Activated T-cell treated with anti-CD3 and anti-CD28 coated beads for 4 hours (primary cell): Measurements from ENCODE around the gene TCTN2.

ENCODE experiments used
- DNase-seq: peaks from one replicate; pipeline ENCODE4 v3.0.0-alpha.2; 2020

Gene TCTN2

DNA sequence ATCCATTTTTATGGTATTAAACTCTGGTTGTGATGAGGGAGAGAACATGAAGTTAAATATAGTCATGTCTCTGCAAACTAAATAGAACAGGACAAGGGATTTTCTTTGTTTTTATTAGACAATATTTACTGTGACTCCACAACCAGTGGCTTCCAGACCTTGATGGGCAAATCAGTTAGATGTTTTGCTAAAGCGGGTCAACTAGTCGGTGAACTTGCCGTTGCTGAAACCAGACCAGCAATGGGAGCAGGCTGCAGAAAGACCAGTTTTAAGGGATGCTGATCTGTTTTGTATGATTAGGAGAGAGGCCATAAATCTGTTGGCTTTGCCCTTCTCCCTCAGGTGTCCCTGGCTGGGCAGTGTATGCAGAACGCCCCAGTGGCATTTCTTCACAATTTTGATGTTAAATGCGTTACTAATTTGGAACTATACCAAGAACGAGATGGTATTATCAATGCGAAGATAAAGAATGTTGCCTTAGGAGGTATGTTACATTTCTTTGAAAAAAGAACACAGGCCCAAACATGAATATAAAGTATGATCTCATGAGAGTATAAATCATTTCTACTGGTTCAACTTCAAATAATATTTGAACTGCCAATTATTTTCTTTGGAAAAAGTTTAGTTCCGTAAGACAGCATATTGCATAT is 19.4 kb downstream of the TCTN2 start:
- DNase-seq = no peak

DNA sequence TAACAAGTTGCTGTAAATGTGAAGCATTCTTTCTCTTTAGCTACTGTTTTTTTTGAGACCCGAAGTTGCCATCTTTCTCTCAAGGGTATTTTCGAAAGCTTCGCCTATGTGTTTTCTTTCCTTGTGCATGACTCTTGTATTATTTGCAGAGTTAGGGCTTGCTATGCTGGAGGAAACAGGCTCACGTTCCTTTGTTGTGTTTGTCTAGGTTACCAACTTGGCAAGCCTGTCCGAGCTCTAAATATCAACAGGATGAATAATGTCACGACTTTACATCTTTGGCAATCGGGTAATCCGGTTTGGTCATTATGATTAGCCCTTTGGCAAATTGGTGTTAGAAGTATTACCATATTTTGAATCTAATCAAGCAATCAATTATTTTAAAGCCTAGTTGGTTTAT is 25.3 kb downstream of the TCTN2 start:
- DNase-seq = no peak

DNA sequence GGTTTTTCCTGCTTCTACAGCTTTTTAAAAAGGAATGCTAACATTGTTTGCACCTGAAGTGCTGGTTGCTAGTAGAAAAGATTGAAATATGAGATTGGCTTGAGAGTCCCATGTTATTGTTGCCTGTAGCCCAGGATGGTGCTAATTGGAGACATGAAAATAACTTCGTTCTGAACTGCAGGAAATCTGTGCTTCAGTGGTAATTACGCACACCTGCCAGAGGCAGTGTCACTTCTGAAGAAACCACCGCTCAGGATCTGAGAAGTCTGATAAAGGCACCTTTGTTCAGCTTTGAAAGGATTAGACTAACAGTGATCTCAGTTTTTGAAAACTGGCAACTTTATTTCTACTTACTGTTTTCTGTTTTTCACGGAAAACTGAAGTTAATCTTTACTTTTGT is 25.7 kb downstream of the TCTN2 start:
- DNase-seq = no peak

DNA sequence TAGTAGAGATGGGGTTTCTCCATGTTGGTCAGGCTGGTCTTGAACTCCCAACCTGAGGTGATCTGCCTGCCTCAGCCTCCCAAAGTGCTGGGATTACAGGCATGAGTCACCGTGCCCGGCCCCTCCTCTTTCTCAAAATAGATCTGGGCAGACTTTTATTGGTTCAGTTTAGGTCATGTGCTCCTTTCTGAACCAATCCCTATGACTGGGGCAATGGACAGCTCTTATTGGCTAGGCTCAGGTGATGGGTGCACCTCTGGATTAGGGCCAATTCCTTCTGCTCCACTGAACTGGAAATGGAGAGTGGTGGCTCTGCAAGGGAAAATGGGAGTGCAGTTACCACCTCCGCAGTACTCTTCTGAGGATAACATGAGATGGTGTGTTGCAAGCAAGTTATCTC is 35.0 kb downstream of the TCTN2 start:
- no peak for DNase-seq

DNA sequence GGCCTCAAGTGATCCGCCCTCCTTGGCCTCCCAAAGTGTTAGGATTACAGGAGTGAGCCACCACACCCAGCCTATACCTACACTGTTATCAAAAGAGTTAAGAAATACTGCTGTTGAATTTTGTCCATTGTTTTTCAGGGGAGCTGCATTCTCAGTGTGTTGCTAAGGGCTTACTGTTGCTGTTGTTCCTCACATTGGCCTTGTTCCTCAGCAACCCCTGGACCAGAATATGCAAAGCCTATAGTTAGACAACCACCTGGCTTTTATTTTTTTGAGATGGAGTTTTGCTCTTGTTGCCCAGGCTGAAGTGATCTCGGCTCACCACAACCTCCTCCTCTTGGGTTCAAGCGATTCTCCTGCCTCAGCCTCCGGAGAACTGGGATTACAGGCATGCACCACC is 36.6 kb downstream of the TCTN2 start:
- no peak for DNase-seq

DNA sequence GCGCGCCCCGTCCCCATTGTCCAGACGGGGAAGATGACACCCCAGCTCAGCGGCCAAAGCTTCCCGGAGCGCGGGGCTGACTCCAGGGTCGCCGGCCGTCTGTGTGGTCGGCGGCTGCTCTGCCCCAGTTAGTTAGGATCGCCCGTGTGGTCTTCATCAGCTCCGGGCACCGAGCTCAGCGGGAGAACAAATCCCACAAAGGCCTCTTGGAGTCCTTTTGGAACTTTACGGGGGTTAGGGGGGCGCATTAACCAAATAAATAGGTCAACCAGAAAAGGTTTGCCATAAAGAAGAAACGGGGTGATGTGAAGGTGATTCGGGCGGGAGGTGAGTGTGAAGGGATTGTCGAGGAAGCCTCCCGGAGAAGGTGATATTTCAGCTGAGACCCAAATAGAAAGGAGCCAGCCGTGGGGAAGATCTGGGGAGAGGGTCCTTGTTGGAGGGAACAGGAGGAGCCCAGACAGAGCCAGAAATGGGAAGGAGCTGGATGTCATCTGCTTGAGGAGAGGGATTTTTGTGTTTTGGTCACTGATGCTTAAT is 41.9 kb downstream of the TCTN2 start:
- DNase-seq = no peak

DNA sequence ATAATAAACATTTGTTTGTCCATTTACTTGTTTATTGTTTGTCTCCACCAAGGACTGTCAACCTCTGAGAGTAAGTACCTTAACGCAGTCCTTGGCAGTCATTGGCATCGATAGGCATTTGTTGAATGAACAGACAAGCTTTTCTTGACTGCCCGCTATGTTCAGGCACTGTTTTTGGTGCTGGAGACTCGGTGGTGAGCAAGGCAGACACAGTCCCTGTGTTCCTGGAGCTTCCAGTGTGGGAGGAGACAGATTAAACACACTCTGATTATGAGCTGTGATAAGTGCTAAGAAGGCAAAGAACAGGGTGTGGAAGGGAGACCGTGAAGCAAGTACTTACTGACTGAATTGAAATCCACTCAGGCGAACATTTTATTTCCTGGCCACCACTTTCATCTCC is 42.5 kb downstream of the TCTN2 start:
- peak; percentile 11 for DNase-seq

DNA sequence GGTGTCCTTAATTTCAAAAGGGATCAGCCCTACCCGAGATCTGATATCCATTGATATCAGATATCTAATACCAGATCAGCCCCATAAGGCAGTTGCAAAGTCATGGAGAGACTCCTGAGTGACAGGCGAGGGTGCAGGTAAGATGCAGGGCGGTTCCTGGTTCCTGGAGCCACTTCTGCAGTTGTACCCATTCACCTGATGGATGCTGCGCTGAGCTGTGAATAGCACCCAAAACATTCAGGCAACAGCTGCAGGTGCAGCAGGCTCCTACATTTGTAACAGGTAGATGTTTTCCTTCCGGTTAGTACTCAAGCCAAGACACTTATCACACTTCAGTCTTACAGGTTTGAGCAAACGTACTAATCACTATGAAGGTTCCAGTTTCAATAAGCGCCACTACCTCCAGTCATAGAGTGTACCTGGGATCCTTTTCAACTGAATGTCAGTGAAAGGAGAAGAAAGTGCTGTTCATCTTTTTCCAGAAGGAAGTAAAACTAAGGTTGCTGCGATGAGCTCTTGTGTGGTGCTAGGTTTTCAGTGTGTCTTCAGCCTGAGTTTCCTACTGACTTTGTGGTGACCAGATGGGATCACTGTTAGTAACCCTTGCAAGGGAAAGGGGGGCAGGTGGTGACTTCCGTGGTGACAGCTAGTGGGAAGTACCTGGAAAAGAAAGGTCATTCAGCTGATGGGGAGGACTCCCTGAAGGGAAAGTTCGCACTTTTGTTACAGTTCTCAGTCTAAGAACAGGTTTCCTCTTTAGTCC is 43.1 kb downstream of the TCTN2 start:
- no peak for DNase-seq

DNA sequence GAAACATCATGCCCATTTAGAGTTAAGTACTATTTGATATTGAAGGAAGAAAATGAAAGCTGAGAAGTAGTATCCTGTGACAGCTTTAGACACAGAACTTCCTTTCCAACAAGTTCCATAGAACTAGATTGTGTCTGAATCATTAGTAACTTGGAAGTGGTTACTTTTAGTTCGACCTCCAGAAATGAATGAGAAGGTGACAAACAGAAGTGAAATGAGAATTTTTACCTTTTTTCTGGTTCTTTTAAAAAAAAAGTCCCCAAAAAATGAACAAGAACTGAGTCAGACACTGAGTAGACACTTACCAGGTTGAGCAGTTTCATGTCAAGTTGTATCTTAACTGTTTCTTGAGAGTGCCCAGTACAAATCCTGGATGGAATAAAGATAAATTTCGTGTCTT is 44.3 kb downstream of the TCTN2 start:
- DNase-seq = no peak

DNA sequence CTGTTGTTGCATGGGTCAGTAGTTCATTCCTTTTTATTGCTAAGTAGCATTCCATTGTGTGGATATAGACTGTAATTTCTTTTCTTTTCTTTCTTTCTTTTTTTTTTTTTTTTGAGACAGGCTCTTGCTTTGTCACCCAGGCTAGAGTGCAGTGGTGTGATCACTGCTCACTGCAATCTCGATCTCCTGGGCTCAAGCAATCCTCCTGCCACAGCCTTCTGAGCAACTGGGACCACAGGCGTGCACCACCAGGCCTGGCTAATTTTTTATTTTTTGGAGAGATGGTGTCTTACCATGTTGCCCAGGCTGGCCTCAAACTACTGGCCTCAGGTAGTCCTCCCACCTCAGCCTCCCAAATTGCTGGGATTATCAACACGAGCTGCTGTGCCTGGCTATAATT is 46.4 kb downstream of the TCTN2 start:
- DNase-seq = no peak

DNA sequence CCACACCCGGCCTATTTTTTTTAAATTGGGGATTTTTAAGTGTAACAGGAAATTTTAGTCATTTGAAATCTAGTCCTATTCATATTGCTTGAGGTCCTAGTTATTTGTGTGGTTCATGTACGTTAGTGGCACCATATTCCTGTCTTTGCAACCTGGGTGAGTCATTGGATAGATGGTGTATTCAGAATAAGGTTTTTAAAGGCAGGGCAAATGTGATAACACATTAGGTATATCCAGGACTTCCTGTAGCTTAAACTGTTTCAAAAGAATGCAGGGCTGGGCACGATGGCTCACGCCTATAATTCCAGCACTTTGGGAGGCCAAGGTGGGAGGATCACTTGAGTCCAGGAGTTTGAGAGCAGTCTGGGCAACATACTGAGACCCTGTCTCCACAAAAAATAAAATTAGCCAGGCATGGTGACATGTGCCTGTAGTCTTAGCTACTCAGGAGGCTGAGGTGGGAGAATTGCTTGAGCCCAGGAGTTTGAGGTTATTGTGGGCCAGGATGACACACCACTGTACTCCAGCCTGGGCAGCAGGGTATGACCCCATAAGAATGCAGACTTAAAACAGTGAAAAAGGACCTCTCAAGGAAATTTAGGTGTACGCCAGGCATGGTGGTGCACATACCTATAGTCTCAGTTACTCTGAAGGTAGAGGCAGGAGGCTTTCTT is 49.4 kb downstream of the TCTN2 start:
- DNase-seq = no peak

DNA sequence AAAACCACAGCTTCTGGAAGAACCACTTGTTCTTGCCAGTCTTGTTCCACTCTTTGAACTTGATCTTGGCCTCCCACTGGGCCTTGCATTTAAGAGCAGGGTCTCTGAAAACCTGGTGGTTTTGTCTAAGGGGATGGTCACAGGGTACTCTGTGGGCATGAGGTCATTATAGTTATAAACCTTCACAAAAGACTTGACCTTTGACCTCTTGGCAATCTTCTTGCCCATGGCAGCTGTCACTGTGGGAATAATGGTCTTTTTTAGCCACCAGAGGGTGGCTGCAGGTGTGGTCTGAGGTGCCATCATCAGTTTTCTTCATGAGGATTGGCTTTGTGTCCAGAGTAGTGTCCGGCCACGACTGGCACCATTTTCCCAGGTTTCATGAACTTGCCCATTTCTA is 50.3 kb downstream of the TCTN2 start:
- DNase-seq = no peak

DNA sequence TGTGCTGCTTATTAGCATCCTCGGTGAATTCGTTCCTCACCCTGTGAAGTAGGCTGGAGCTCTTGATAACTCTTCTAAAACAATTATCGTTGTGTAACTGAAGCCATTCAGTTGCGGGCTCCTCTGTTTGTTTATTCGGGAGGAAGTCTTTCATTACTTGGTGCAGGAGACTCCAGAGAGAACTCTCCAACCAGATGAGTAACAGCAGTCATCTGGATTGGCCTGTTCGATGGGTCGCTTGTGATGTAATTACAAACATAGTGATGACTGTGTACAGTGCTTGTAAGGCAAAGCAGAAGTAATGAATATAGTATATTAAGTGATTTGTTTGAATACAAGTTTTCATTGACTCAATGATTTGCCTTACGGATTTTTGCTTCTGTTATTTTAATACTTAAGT is 52.1 kb downstream of the TCTN2 start:
- DNase-seq = no peak

DNA sequence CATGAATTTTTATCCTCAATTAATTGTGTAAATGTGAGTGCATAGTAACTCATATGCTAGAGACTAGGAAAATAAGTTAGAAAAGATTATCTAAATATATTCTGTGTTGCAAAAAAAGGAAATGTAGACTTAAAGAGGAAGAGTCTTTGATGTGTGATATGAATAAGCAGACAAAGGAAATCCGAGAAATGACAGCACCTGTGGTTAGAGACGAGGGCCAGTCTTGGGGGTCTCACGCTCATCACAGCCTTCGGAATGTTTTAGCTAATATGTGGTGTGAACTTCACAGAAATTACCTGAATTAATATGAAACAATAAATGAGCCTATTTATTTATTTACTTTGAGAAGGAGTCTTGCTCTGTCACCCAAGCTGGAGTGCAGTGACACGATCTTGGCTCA is 52.9 kb downstream of the TCTN2 start:
- DNase-seq = no peak

DNA sequence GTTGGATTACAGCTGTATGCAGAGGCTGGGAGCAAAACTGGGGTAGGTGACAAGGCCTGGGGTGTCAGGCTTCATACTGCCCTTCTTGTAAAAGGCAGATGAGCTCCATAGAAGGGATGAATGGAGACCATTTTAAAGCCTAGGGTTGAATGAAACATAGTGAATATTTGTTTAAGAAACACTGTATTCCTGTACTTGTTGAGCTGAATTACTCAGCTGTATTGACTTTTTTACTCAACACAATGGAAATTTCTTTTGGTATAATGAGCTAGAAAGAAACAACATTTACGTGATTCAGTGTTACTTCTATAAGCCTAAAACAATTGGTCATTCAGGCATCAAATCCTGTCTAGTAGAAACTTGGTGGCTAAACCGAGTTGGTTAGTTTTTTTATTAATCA is 55.3 kb downstream of the TCTN2 start:
- DNase-seq = no peak

DNA sequence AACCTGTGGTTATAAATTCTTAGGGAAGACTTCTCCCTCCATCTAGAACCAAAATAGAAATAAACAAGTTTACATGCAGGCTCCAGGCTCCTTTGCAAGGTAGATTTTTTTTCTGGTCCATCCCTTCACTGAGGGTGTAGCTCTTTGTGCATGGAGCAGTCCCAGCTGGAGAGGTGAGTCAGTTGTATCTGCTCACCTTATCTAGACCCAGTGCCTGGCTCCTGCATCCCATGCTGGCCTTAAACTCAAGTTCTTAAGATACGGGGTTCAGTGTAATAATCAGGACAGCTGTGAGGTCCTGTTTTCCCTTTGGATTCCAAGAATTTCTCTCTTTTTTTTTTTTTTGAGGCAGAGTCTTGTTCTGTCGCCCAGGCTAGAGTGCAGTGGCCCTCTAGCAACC is 56.0 kb downstream of the TCTN2 start:
- no peak for DNase-seq

DNA sequence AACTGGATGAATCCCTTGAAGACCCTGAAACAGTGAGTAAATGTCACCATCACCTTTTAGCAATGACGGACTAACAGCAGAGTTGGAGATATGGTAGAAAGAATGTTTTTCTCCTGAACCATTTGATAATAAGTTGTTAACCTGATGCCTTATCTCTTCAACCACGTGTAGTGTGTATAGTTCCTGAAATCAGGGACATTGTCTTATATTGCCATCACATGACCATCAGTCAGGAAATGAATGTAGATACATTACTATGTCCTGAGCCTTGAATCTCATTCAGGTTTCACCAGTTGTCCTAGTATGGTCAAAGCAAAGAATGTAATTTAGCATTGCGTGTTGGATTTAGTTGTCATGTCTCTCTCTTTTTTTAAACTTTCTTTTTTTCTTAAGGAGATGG is 57.0 kb downstream of the TCTN2 start:
- no peak for DNase-seq

DNA sequence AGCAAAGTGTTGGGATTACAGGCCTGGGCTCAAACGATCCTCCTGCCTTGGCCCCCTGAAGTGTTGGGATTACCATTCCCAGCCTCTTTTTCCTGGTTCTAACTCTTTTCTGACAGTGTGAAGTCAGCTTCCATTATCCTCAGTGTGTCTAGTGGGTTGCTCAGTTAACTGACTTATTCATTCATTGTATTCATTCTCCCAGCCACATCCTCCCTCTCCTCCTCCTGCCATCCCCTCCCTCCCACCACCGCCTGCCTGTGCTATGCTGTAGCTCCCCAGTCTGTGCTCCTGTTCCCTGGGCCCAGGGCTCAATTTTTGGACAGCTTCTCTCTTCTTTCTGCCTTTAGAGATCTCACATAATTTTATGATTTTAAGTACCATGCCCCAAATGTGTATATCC is 60.7 kb downstream of the TCTN2 start:
- DNase-seq = no peak

DNA sequence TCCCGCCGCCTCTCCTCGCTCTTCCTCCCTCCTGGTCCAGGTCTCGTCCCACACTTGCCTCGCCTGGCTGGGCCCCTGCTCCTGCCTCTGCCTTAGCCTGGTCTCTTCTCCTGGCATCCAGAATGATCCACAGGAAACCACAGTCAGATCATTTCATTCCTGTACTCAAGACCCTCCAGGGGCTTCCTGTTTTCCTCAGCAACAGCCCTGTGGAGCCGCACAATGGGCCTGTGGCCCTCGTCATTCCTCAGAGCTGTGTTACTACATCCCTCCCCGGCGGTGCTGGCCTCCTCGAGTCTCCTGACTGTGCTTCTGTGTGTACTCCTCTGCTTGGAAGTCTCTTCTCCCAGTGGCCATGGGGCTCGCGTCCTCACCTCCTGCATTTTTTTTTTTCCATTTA is 61.3 kb downstream of the TCTN2 start:
- DNase-seq = no peak

DNA sequence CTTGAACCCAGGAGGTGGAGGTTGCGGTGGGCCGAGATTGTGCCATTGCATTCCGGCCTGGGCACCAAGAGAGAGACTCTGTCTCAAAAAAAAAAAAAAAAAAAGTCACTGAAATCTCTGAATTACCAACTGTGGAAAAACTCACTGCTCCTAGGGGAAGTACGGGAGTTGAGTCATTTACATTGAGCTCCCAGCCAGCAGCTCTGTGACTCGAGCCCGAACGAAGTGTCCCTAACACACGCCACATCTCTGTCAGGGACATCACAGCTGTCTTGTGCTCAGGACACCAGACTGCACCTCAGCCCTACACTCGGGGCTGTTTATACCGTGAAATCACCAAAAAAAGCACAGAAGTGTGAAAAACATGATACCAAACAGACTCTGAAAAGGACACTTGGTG is 62.3 kb downstream of the TCTN2 start:
- no peak for DNase-seq

DNA sequence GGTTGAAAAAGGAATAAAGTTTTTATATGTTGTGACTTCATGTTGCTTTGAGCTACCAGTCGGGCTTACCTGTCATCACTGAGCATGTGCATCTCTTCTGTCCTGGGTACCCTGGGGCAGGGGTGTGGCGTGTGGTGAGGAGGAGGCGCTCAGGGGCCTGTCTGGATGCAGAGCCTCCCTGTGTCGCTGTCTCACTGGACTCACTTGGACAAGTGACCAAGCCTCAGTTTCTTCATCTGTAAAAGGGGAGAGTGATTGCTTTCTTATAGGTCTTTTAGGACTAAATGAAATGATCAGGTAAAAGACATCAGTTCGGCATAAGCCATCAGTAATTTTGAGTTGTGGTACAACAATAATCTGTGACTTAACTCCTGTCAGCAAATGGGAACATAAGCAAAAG is 63.4 kb downstream of the TCTN2 start:
- DNase-seq = no peak

DNA sequence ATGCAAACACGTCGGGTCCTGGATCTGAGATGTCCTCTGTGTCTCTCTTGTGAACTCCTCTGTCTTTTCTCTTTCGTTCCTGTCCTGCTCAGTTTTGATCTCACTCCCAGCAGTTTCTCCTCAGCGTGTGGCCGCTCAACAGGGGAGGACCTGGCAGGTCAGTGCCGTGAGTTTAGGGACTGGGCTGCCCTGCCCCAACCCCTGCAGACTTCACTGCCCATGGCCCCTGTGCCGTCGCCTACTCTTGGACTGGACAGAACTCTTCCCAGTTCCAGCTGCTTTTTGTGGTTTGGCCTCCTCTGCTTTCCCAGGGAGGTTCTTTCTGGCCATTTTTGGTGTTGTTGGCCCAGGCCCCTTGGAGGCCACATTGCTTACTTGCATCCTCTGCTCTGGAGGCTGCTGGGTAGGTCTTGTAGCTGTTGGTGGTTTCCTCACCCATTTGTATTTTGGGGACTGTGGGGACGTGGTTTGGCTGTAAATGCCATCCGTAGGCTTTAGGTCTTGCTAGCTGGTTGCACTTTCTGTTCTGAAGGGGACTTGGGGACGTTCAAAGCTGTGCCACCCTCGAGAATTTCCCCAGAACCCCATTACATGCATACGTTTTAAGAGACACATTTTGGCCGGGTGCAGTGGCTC is 71.1 kb downstream of the TCTN2 start:
- no peak for DNase-seq

DNA sequence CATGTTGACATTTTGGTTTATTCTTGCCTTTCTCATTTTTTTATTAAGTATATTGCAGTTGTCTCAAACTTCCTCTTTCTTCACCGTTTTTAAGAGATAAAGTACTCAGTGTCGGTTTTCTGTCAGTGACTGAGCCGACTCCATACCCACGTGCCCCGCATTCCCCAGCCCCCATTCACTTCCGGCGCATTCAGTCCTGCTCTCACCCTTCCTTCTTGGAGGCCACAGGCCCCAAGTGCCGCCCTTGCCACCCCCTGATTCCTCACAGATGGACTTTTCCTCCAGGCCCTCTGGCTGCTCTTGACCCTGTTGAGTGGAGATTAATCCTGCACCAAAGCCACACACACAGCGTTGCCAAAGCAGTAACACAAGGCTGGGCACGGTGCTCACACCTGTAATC is 72.1 kb downstream of the TCTN2 start:
- no peak for DNase-seq

DNA sequence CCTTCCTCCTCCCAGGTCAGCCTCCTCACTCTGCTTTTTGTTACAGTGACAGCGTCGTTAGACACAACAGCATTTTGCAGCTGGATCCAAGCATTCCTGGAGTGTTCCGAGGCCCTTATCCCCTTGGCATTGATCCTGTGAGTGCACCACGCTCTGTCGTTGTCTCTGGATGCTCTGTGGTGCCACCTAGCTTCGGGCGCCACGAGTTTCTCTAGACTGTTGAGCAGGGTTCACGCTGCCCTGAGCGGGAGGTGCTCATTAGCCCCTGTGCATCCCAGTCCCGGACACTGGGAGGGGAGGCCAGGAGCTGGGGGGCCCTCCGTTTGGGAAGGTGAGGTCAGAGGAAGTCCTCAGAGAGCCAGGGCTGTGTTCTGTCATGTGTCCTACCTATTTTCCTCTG is 73.9 kb downstream of the TCTN2 start:
- DNase-seq = no peak
